Spleen (tissue), 7 donors: ENCODE measurements around the gene ST3GAL4.

Experiments
- CTCF ChIP-seq, 11 experiments: fragments of 200-600 bp in 7 of 11; fragments of 450-650 bp in 4 of 11; sonication (generic) in 4 of 11; IDR thresholded peaks in 8 of 11; conservative IDR thresholded peaks in 3 of 11; 1 replicate in 7 of 11; 2 replicates in 4 of 11; pipeline versions ENCODE4 v1.4.0 to v1.8.0; 2016 to 2021; ENCODE audit warnings: antibody characterized with exemption in 11 of 11, inconsistent platforms in 4 of 11, mild to moderate bottlenecking in 1 of 11
- POLR2A ChIP-seq, 3 donors: fragments of 450-650 bp; IDR thresholded peaks; one replicate each; pipeline ENCODE4 v1.5.1; 2017; ENCODE audit warnings: antibody characterized with exemption in 3 of 3, mild to moderate bottlenecking in 1 of 3
- donor health status: DM: no; HTN: no; CAD: no; lungs with moderate emphysema.
- donor health status: DM: no; HTN: no; CAD: no.
- donor health status: DM: no; HTN: no; CAD: no.

- TF ChIP-seq CTCF (IDR thresholded peaks at IDR 0.05 in 8 of 11, conservative IDR thresholded peaks at IDR 0.05 in 3 of 11), result no peak
- TF ChIP-seq POLR2A (IDR thresholded peaks at IDR 0.05), result no peak
Observed at GRCh38 chr11:126431401-126432064, 76.0 kb downstream of the ST3GAL4 start.
